IPS-18c (cell line): ENCODE results near the gene EGLN2.
"Not testable (repeated sequence)": the region's sequence is repeated elsewhere in the genome, so short reads cannot be mapped to it uniquely, and the experiment has no call there.

Experiments used
- H3K4me3 ChIP-seq: 2 replicates; pipeline ENCODE4 v1.7.0; 2013; ENCODE audit warnings: low read depth, mild to moderate bottlenecking, low read length, moderate library complexity; ENCODE audit not compliant: insufficient read depth
- H3K9me3 ChIP-seq: one replicate; pipeline ENCODE4 v1.6.1; 2013; ENCODE audit warnings: mild to moderate bottlenecking, low read length, moderate library complexity; ENCODE audit not compliant: control insufficient read depth, insufficient read depth

Gene EGLN2

DNA sequence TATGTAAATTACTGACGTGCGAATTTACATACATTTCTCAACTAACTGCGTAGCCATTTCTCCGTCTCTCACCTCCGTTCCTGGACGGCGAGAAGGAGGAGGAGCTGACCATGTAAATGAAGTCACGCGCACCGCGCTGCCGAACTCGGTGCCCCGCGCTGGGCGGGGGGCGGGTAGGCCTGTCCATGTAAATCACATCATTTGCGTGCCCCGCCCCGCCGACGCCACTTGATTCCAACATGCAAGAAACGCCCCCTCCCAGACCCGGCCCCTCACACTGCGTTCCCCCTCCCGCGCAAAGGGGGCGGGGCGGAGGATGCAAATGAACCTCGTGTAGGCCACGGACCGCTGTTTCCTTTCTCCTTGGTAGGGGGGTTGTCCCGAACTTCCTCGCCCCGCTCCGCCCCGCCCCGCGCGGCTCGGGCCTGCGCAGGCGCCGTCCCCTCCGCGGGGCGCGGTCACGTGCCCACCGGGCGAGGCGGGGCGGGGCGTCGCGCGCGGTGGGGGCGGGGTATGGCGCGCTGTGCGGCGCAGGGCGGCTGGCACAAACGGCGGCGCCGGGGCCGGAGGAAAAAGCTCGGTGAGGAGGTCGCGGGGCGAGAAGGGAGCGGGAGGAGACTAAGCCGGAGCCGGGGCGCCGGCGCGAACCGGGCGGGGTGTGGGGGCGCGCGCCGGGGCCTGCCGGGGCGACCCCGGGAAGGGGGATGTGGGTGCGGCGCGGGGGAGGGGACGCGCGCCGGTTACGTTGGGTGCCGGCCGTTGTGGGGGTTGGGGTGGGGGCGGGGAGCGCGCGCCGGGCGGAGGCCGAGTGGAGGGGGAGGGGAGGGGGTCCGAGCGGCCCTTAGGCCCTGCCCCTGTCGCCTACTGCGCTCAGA is at the start of gene EGLN2:
EGLN2 (plus strand) TSS at position 509 of the 875 bp plus-strand sequence. CDS start 1,382 bp downstream, outside the sequence.
- Histone ChIP-seq H3K4me3 (peak within 1 kb of the TSS; percentile 75), H3K9me3 (no peaks in the 10 kb centered on the region)

DNA sequence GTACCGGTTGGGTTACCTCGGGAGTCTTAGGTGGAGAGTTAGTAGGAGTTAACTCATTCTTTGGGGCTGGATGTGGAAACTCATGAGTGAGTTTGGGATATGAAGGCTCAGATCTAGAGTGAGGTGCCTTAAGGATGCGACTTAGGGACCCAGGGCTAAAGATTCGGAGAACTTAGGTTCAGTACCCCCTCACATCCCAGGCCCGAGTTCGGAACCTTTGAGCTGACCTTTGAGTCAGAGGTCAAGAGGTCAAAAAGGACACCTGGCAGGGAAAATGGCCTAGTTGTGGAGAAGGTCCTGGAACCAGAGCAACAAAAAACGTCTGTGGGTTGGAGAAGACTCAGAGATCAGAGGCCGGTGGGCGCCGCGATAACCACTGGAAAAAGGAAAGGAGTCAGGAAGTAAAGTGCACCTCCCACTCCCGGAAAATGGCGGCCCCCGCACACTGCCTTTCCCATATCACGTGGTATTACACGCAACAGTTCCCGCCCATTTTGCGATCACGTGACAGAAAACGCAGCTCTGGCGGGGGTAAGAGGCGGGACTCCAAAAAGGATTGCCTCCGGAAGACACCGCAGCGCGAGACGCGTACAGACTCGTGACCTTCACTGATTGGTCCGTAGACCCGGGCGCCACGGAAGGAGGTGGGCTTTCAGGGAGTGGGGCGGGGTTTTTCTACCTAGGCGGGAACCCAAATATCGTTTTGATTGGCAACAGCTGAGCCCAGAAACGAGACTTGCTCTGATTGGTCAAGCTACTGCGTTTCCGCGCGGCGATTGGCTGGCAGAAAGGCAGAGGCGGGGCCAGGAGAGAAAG is 48.7 kb upstream of the EGLN2 start, which contains the start of gene ACTMAP:
ACTMAP (minus strand) TSS at position 420 of the 816 bp plus-strand sequence. CDS start 674 bp downstream, outside the sequence.
- peak within 1 kb of the TSS; percentile 87 for H3K4me3 ChIP-seq
- H3K9me3 ChIP-seq, result no peaks in the 10 kb centered on the region

DNA sequence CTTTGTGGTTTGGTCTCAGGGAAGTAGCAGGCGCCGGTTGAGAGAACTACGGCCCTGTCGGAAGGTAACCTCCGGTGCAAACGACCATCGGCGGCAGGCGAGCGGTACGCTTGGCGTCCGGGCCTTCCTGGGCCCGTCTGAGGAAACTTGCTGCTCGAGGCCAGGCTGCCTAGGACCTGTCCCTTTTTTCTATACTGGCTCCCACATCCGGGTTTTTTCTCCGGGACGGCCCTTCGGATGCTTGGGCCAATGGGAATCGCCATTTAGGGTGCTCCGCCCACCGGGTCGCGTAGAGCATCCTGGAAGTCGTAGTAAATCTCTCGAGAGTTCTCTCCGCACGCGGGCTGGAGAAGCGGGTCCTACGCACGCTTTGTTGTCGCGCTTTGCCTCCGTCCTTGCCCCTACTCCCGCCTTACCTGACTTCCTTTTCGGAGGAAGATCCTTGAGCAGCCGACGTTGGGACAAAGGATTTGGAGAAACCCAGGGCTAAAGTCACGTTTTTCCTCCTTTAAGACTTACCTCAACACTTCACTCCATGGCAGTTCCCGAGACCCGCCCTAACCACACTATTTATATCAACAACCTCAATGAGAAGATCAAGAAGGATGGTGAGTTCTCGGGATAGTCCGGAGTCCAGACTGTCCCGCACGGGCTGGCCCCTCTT is 48.0 kb upstream of the EGLN2 start, which contains the start of gene SNRPA:
SNRPA (plus strand) TSS at position 330 of the 664 bp plus-strand sequence; CDS start at position 536, 206 bp downstream.
- H3K4me3 ChIP-seq, result peak within 1 kb of the TSS; percentile 87
- H3K9me3 ChIP-seq, result no peaks in the 10 kb centered on the region

DNA sequence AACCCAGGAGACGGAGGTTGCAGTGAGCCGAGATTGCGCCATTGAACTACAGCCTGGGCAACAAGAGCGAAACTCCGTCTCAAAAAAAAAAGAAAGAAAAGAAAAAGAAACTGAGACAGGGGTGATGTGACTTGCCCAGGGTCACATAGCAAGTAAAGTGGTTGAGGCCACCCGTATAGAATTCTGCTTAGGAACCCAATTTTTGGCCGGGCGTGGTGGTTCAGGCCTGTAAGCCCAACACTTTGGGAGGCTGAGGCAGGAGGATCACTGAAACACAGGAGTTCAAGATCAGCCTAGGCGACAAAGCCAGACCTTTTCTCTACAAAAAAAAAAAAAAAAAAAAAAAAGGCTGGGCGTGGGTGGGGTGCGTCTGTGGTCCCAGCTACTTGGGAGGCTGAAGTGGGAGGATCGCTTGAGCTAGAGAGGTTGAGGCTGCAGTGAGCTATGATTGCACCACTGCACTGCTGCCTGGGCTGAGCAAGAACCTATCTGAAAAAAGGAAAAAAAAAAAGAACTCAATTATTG is 46.7 kb upstream of the EGLN2 start:
- peak overlapping the region; percentile 83 for H3K4me3 ChIP-seq
- no peaks in the 10 kb centered on the region for H3K9me3 ChIP-seq

DNA sequence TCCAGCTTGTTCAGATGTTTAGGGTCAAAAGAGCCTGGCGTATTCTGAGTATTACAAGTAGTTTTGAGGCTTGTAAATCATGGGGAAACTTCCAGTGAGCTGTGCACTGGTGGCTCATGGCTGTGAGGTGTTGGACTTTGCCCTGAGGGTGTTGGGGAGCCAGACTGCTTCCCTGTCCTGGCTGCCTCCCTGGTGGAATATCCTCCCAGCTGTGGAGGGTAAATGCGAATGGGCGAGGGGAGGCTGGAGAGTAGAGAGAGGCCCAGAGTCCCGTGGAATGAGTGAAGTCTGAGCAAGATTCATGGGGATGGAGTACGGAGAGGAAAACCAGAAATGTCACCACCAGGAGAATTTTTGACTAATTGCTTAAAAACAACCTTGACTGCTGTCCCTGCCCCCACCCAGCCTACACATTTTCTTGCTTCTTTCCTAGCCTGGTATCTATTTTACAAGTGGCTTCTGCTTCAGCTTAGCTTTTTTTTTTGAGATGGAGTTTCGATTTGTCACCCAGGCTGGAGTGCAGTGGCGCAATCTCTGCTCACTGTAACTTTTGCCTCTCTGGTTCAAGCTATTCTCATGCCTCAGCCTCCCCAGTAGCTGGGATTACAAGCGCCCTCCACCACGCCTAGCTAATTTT is 44.3 kb upstream of the EGLN2 start:
- Histone ChIP-seq H3K4me3 (no peak overlapping the region), H3K9me3 (no peaks in the 10 kb centered on the region)

DNA sequence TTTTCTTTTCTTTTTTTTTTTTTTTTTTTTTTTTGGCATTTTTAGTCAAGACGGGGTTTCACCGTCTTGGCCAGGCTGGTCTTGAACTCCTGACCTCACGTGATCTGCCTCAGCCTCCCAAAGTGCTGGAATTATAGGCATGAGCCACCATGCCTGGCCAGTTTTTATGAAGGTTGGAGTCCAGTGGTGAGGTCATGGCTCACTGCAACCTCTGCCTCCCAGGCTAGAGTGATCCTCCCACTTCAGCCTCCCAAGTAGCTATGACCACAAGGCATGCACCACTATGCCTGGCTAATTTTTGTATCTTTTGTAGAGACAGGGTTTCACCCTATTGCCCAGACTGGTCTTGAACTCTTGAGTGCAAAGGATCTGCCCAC is 43.8 kb upstream of the EGLN2 start:
- H3K4me3 ChIP-seq, result no peak overlapping the region
- no peaks in the 10 kb centered on the region for H3K9me3 ChIP-seq

DNA sequence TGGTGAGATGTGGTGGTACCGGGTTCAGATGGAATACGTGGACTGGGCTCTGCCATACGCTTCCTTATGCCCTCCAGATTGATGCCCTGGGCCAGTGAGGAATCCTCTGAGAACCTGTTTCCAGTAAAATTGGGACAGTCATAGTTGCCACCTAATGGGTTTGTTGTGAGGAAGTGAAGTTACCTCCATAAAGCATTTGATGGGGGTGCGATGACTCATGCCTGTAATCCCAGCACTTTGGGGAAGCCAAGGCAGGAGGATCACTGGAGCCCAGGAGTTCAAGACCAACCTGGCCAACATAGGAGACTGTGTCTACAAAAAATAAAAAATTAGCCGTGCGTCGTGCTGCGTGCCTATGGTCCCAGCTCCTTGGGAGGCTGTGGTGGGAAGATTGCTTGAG is 43.2 kb upstream of the EGLN2 start:
- H3K4me3 ChIP-seq, result no peak overlapping the region
- H3K9me3 ChIP-seq, result no peaks in the 10 kb centered on the region

DNA sequence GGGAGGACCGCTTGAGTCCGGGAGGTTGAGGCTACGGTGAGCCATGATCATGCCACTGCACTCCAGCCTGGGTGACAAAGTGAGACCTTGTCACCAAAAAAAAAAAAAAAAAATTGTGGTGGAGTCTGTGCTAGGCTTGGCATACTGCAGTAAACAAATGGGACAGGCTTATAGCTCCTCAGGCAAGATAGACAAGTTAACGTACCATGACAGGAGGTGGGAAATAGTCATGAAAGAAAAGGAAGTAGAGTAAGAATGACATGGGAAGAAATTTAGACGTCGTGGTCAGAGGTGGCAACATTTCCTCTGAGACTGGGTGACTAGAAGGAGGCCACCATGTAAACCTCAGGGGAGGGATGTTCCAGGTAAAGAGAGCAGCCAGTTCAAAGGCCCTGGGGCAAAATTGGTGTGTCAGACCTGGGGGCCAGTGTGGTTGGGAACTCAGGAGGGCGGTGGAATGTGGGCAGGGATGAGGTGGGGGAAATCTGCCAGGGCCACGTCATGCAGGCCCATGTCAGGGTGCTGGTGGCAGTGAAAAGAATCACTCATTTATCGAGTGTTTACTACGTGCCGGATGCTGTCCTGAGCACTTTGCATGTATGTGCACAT is 42.4 kb upstream of the EGLN2 start:
- H3K4me3 ChIP-seq, result no peak overlapping the region
- H3K9me3 ChIP-seq, result no peaks in the 10 kb centered on the region

DNA sequence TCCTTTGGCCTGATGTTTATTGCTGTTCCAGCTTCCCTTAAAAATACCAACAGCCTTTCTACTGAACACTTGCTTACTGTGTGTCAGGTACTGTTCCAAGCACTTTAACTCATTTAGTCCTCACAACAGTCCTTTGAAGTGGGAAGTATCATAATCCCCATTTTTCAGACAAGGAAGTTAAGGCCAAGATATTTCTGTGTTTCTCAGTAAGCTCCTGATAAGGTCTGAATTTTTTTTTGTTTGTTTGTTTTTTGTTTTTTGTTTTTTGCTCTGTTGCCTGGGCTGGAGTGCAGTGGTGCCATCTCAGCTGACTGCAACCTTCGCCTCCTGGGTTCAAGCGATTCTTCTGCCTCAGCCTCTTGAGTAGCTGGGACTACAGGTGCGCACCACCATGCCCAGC is 40.5 kb upstream of the EGLN2 start:
- no peak overlapping the region for H3K4me3 ChIP-seq
- no peaks in the 10 kb centered on the region for H3K9me3 ChIP-seq

DNA sequence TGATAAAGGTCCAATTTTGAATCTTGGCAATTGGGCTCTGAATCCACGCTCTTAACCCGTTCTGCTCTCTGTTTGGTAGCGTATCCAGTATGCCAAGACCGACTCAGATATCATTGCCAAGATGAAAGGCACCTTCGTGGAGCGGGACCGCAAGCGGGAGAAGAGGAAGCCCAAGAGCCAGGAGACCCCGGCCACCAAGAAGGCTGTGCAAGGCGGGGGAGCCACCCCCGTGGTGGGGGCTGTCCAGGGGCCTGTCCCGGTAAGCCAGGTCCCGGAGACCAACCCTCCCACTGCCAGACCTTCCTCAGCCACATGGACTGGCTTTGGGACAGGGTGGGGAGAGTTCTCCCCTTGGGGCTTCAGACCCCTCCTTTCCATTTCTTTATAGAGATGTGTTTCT is 39.6 kb upstream of the EGLN2 start:
- Histone ChIP-seq H3K9me3 (no peaks in the 10 kb centered on the region), H3K4me3 (no peak overlapping the region)

DNA sequence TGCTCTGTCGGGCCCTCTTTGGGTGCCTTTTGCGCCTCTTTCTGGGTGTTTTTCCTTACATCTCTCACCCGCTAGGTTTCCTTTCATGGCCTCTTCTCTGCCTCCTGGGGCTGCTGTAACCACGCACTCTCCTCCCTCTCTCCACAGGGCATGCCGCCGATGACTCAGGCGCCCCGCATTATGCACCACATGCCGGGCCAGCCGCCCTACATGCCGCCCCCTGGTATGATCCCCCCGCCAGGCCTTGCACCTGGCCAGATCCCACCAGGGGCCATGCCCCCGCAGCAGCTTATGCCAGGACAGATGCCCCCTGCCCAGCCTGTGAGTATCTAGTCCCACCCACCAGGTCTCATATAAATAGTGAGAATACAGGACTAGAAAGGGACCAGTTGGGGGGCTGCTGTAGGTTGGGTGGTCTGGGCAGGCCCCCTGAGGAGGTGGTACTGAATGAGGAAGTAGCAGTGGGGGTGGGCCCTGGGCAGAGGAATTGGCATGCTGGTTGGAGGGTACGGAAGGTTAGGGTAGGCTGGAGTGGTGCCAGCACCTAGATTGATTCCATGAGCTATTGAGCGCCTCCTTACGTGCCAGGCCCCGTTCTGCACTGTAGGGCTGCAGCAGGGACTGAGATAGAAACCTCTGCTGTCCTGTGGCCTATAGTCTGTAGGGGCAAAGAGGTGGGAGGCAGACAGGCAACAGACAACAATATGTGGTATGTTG is 36.1 kb upstream of the EGLN2 start:
- Histone ChIP-seq H3K4me3 (no peak overlapping the region), H3K9me3 (no peaks in the 10 kb centered on the region)

DNA sequence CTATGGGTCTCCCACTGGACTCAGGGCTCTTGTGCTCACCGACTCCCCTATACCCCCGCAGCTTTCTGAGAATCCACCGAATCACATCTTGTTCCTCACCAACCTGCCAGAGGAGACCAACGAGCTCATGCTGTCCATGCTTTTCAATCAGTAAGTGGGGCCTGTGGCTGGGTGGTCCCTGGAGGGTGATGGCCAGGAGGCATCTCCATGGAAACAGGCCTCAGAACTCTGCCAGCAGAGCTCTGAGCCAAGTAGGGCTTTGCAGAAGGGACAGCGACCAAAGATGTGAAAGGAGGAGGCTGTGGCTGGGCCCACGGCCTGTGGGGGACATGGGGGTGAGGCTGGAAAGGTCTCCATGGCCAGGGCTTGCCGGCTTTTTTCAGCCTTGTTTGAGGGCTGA is 35.5 kb upstream of the EGLN2 start:
- H3K9me3 ChIP-seq, result no peaks in the 10 kb centered on the region
- H3K4me3 ChIP-seq, result no peak overlapping the region

DNA sequence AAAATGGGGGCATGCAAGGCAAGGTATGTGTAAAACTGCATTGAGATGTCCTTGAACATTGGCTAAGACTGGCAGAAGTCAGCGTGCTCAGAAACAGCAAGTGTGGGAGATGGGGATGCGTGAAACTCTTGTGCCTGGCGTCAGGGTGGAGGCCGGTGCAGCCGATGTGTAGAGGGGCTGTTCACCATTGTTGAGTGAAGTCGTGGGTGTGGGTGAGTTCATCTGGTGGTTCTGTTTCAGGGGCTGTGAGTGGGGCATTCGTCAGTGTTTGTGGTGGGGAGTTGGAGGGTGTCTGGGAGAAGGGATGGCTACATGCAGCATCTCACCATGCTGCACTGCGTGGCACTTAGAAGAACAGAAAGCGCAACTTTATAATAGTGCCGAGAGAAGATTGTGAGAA is 35.0 kb upstream of the EGLN2 start:
- H3K4me3 ChIP-seq, result no peak overlapping the region
- no peaks in the 10 kb centered on the region for H3K9me3 ChIP-seq

DNA sequence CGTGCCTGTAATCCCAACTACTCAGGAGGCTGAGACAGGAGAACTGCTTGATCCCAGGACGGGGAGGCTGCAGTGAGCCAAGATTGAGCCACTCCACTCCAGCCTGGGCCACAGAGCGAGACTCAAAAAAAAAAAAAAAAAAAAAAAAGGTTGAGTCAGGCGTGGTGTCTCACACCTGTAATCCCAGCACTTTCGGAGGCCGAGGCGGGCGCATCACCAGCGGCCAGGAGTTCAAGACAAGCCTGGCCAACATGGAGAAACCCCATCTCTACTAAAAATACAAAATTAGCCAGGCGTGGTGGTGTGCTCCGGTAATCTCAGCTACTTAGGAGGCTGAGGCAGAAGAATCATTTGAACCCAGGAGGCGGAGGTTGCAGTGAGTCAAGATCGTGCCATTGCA is 32.6 kb upstream of the EGLN2 start:
- not testable (repeated sequence) for H3K9me3 ChIP-seq

DNA sequence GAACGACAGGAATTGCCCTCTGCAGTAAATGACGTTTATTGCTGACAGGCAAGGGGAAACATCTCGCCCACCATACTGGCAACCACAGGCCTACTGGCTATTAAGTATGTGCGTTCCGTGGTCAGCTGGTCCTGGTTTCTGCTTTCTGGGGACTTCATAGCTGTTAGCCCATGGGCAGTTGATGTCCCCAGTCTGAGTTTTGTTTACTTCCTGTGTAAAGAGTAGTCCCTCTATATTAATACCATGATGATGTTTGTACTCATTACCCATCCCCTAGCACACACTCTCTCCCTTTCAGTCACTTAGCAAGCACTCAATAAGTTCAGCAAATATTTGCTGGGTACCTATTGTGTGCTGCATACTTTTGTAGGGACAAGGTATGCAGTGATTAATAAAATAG is 30.1 kb upstream of the EGLN2 start:
- Histone ChIP-seq H3K4me3 (no peak overlapping the region), H3K9me3 (no peaks in the 10 kb centered on the region)

More for the DNA sequence above, 32.6 kb upstream of the EGLN2 start:
- not testable (repeated sequence) for H3K4me3 ChIP-seq
